RWPE1 (cell line): ENCODE measurements around the gene EPS15.

Experiments used
- CTCF ChIA-PET: fragments of 350-600 bp; sonication (Branson Sonifier 250); formaldehyde crosslinking; extraction: SDS; loops from one replicate; lab custom pipeline; 2021; lab: Yijun Ruan, JAX
- POLR2A ChIA-PET: fragments of 400-600 bp; formaldehyde crosslinking; extraction: SDS; loops from one replicate; lab custom pipeline; 2020; ENCODE audit warnings: antibody characterized with exemption; ENCODE audit not compliant: low non-redundant PET; lab: Yijun Ruan, JAX
- DNase-seq: peaks from one replicate; pipeline ENCODE4 v3.0.0; 2012; ENCODE audit warnings: low spot score
- H3K27ac ChIP-seq: fragments of 450-650 bp; 2 replicates; pipeline ENCODE4 v1.5.1; 2017
- TF ChIP-seq, protein P1 (sequence below): fragments of 450-650 bp; conservative IDR thresholded peaks from 2 replicates; pipeline ENCODE4 v1.5.1; 2017; ENCODE audit warnings: low read depth, mild to moderate bottlenecking

The EPS15 gene

DNA sequence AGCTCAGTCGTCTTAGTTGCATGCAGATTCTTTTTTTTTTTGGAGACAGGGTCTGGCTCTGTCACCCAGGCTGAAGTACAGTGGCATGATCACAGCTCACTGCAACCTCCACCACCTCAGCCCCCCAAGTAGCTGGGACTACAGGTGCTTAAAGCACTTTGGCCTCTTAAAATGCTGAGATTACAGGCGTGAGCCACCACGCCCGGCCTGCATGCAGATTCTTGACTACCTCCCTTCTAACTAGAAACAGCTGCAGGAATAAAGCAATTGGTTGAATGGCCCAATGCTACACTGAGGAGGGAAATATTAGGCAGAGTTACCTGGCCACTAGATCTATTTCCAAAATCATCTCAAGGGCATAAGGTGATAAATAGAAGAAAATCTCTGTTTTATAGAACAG, 159.2 kb downstream of the EPS15 start:
- no peak overlapping the region for H3K27ac ChIP-seq
- DNase-seq = no peak
- TF ChIP-seq, protein P1, sequence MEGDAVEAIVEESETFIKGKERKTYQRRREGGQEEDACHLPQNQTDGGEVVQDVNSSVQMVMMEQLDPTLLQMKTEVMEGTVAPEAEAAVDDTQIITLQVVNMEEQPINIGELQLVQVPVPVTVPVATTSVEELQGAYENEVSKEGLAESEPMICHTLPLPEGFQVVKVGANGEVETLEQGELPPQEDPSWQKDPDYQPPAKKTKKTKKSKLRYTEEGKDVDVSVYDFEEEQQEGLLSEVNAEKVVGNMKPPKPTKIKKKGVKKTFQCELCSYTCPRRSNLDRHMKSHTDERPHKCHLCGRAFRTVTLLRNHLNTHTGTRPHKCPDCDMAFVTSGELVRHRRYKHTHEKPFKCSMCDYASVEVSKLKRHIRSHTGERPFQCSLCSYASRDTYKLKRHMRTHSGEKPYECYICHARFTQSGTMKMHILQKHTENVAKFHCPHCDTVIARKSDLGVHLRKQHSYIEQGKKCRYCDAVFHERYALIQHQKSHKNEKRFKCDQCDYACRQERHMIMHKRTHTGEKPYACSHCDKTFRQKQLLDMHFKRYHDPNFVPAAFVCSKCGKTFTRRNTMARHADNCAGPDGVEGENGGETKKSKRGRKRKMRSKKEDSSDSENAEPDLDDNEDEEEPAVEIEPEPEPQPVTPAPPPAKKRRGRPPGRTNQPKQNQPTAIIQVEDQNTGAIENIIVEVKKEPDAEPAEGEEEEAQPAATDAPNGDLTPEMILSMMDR = no peak
- ChIA-PET POLR2A (no interaction called here), CTCF (no interaction called here)

DNA sequence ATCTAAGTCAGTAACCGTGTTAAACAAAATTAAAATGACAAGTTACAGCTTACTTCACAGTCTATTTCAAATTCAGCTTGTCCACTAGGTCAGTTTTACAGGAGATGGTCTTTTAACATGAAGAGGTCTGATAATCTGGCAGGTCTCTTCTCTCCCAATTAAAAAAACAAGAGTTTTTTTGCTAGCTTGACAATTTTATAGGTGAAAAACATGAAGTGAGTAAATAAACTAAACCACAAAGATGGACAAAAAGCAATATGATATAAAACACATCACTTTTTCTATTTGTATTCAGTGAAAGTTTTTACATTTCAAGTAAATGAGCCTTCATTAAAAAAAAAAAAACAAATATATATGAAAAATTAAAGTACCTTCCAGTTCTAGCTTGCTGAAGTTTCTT, 163.7 kb downstream of the EPS15 start:
- no peak for DNase-seq
- CTCF ChIA-PET = interaction anchor here (0.6 kb wide), 1 partner anchor 11 kb away, joined by 3 read pairs; no protein-coding TSS in a partner anchor
- no peak overlapping the region for H3K27ac ChIP-seq
- TF ChIP-seq, protein P1 = no peak
- POLR2A ChIA-PET = no interaction called here

DNA sequence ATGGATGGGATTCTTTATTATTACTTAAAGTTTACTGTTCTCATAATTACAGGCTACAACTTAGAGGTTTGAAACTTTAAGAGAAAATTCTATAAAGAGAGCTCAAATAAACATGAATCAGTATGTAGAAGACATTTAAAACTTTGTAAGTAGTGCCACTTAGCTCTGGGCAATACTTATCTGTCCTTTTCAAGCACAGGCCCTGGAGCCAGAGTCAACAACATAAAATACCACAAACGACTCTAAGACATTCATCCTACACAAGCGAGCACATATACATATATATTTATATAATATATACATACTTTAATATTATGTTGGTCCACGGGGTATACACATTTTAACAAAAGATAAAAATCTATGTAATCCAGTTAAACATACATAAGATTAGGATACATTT, 164.7 kb downstream of the EPS15 start:
- DNase-seq = no peak
- H3K27ac ChIP-seq = no peak overlapping the region
- ChIA-PET POLR2A (no interaction called here), CTCF (interaction anchor here (0.7 kb wide), 1 partner anchor 168 kb away, joined by 3 read pairs; no protein-coding TSS in a partner anchor)
- TF ChIP-seq, protein P1 = no peak

DNA sequence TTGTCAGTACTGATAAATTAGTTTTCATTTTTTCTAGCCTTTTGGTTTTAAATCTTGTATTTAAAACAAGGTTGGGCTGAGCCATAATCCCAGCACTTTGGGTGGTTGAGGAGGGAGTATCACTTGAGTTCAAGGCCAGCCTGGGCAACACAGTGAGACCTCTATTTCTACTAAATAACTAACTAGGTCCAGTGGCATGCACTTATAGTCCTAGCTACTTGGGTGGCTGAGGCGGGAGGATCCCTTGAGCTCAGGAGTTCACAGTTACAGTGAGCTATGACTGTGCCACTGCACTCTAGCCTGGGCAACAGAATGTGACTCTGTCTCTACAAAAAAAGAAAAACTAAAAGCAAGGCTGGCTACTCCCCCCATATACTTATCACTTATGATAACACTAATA, 167.2 kb downstream of the EPS15 start:
- TF ChIP-seq, protein P1 = no peak
- DNase-seq = no peak
- H3K27ac ChIP-seq = no peak overlapping the region
- ChIA-PET POLR2A (no interaction called here), CTCF (no interaction called here)

DNA sequence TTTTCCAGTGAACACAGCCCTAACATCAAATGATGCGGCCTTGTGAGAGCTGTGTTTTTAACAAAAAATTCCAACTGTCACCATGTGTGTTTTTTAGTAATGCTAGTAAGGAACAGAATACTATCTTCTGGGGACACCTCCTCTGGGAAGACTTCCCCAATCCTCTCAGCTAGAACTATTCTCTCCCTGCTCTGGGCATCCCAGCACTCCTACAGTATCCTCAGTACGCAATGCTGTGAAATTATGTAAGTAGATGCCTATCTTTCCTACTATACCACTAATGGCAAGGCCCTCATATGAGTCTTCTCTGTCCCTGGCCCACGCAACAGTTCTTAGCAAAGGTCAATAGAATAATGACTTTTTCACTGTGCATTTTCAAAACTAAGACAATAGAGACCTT, 169.2 kb downstream of the EPS15 start:
- TF ChIP-seq, protein P1 = no peak
- no peak overlapping the region for H3K27ac ChIP-seq
- no peak for DNase-seq
- ChIA-PET POLR2A (no interaction called here), CTCF (no interaction called here)

DNA sequence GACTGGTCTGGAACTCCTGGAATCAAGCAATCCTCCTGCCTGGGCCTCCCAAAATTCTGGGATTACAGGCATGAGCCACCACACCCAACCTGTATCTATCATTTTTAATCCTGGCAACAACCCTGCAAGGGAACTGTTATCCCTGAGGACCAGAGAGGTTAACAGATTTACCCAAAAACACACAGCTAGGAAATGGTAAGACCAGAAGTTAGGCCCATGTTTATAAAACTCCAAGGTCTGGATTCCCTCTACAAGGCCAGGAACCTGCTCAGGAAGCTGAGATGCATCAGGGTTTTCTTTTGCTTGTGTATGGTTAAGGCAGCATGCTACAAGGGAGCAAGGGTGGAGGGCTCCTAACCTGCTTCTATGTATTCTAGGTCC, 170.9 kb downstream of the EPS15 start:
- TF ChIP-seq, protein P1 = no peak
- H3K27ac ChIP-seq = no peak overlapping the region
- CTCF ChIA-PET = interaction anchor here (0.6 to 0.7 kb wide), 2 partner anchors 104 to 224 kb away, joined by 3 read pairs; no protein-coding TSS in a partner anchor
- no peak for DNase-seq
- POLR2A ChIA-PET = no interaction called here
